NCI-H2107 treated with DMSO at 0.1 percent for 48 hours (cell line): ENCODE results near the gene CLCN2.
"Not testable (repeated sequence)": the region's sequence is repeated elsewhere in the genome, so short reads cannot be mapped to it uniquely, and the experiment has no call there.

Source experiments
- DNase-seq: peaks from one replicate; lab custom pipeline; 2025; ENCODE audit not compliant: unreplicated experiment; lab: John Stamatoyannopoulos, UW

The CLCN2 gene

GRCh38 chr3:184346480-184347190, 14.8 kb downstream of the CLCN2 start:
- DNase-seq: no peak

GRCh38 chr3:184345317-184346144, 15.9 kb downstream of the CLCN2 start:
- peak; percentile 94 for DNase-seq

- DNase-seq: no peak
Observed at GRCh38 chr3:184344579-184345316, 16.7 kb downstream of the CLCN2 start.

GRCh38 chr3:184343200-184343876, 18.1 kb downstream of the CLCN2 start:
- no peak for DNase-seq

GRCh38 chr3:184341925-184342324, 19.5 kb downstream of the CLCN2 start:
- peak; percentile 81 for DNase-seq

- DNase-seq: not testable (repeated sequence)
Observed at GRCh38 chr3:184339451-184340135, 21.8 kb downstream of the CLCN2 start.

GRCh38 chr3:184339001-184339400, 22.4 kb downstream of the CLCN2 start:
- DNase-seq: peak; percentile 83

- DNase-seq: peak; percentile 88
Observed at GRCh38 chr3:184338511-184338945, 22.9 kb downstream of the CLCN2 start.

GRCh38 chr3:184337981-184338380, 23.4 kb downstream of the CLCN2 start:
- DNase-seq: no peak

- no peak for DNase-seq
Observed at GRCh38 chr3:184337399-184337714, 24.0 kb downstream of the CLCN2 start, which contains the start of gene FAM131A. Gene FAM131A, plus strand, starts transcription at chr3:184337600. Its CDS starts 31 bp downstream, at chr3:184337631.

- DNase-seq: peak; percentile 32
Observed at GRCh38 chr3:184336547-184337398, 24.6 kb downstream of the CLCN2 start.

GRCh38 chr3:184335661-184336546, 25.5 kb downstream of the CLCN2 start:
- DNase-seq: peak; percentile 79

- DNase-seq: peak; percentile 79
Observed at GRCh38 chr3:184335291-184335660, 26.1 kb downstream of the CLCN2 start.

- DNase-seq: no peak
Observed at GRCh38 chr3:184334470-184335158, 26.8 kb downstream of the CLCN2 start.

- DNase-seq: no peak
Observed at GRCh38 chr3:184333700-184334099, 27.7 kb downstream of the CLCN2 start.

- no peak for DNase-seq
Observed at GRCh38 chr3:184333190-184333589, 28.2 kb downstream of the CLCN2 start.

GRCh38 chr3:184332370-184333090, 28.9 kb downstream of the CLCN2 start:
- no peak for DNase-seq
